ENCODE data around the gene LNPEP. TPM values are rescaled to one million over a fixed set of nuclear protein-coding genes. Genes with fewer than 3 reads are reported as not detected.
A peak's percentile ranks its signal among the peaks of the same experiment; 100 is the strongest.

LNPEP gene
- total and polyA plus RNA-seq, 2 of the 13 experiments (the other 11 are each of a cell fraction or from before 2014, with no cell fraction given), result 8.0 to 16.9 TPM

GRCh38 chr5:96935559-96936430 lies at the start of gene LNPEP (continued):
- TF ChIP-seq ZNF619 (CRISPR knock-in tag; IDR thresholded peaks at IDR 0.05), result peak; percentile 75; the same call in 1 of the 2 replicates
- TF ChIP-seq, protein P1, sequence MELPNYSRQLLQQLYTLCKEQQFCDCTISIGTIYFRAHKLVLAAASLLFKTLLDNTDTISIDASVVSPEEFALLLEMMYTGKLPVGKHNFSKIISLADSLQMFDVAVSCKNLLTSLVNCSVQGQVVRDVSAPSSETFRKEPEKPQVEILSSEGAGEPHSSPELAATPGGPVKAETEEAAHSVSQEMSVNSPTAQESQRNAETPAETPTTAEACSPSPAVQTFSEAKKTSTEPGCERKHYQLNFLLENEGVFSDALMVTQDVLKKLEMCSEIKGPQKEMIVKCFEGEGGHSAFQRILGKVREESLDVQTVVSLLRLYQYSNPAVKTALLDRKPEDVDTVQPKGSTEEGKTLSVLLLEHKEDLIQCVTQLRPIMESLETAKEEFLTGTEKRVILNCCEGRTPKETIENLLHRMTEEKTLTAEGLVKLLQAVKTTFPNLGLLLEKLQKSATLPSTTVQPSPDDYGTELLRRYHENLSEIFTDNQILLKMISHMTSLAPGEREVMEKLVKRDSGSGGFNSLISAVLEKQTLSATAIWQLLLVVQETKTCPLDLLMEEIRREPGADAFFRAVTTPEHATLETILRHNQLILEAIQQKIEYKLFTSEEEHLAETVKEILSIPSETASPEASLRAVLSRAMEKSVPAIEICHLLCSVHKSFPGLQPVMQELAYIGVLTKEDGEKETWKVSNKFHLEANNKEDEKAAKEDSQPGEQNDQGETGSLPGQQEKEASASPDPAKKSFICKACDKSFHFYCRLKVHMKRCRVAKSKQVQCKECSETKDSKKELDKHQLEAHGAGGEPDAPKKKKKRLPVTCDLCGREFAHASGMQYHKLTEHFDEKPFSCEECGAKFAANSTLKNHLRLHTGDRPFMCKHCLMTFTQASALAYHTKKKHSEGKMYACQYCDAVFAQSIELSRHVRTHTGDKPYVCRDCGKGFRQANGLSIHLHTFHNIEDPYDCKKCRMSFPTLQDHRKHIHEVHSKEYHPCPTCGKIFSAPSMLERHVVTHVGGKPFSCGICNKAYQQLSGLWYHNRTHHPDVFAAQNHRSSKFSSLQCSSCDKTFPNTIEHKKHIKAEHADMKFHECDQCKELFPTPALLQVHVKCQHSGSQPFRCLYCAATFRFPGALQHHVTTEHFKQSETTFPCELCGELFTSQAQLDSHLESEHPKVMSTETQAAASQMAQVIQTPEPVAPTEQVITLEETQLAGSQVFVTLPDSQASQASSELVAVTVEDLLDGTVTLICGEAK (IDR thresholded peaks at IDR 0.05), result no peak
- TF ChIP-seq, protein P1 (CRISPR knock-in tag; IDR thresholded peaks at IDR 0.05), result 0 out of 2 replicates have a peak, but pooled peaks have one; percentile 21
- TF ChIP-seq ZBTB3 (CRISPR knock-in tag; IDR thresholded peaks at IDR 0.05; ENCODE audit: borderline replicate concordance, low read depth), result no peak
- TF ChIP-seq ZHX2 (IDR thresholded peaks at IDR 0.05; ENCODE audit: low read depth), result peak; percentile 52; the same call in 1 of the 2 replicates
- TF ChIP-seq ZHX2 (CRISPR knock-in tag; IDR thresholded peaks at IDR 0.05; ENCODE audit: borderline replicate concordance), result no peak
- peak; percentile 79 for TF ChIP-seq FOXA3 (CRISPR knock-in tag; IDR thresholded peaks at IDR 0.05)
- TF ChIP-seq, protein P2, sequence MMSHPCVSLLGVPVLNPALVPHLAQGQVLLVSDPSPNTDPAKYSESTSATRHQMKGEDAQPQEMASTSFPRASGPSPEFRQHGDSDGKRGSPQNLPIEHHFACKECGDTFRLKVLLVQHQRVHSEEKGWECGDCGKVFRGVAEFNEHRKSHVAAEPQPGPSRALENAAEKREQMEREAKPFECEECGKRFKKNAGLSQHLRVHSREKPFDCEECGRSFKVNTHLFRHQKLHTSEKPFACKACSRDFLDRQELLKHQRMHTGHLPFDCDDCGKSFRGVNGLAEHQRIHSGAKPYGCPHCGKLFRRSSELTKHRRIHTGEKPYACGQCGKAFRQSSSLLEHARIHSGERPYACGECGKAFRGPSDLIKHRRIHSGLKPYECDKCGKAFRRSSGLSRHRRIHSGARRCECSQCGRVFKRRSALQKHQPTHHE (CRISPR knock-in tag; IDR thresholded peaks at IDR 0.05; ENCODE audit: borderline replicate concordance), result peak; percentile 28; the same call in 1 of the 2 replicates
- no peak for TF ChIP-seq SP1 (IDR thresholded peaks at IDR 0.05)
- peak; percentile 87 for TF ChIP-seq SP1 (CRISPR knock-in tag; IDR thresholded peaks at IDR 0.05)

Data from HepG2 (cell line).